ENCODE measurements around the gene RNASET2.

RNASET2 gene

GRCh38 chr6:166956444-166957086, at the start of gene RNASET2:
RNASET2 (minus strand) TSS chr6:166956550; CDS start chr6:166956182, 368 bp downstream.
- FAIRE-seq = no peak
- DNase-seq (ENCODE audit: low spot score) = peak; percentile 77

GRCh38 chr6:167005350-167006159, 49.2 kb upstream of the RNASET2 start:
- FAIRE-seq (no peak), DNase-seq (ENCODE audit: low spot score) (no peak)

GRCh38 chr6:167000759-167001158, 44.4 kb upstream of the RNASET2 start:
- FAIRE-seq = no peak
- DNase-seq (ENCODE audit: low spot score) = no peak

- no peak for DNase-seq (ENCODE audit: low spot score)
Measured at GRCh38 chr6:166999884-167000253, 43.5 kb upstream of the RNASET2 start.

GRCh38 chr6:166999145-166999883, 43.0 kb upstream of the RNASET2 start, which contains the start of gene CEP43:
CEP43 (plus strand) TSS chr6:166999397; CDS start chr6:166999413, 16 bp downstream.
- FAIRE-seq (no peak), DNase-seq (ENCODE audit: low spot score) (peak; percentile 85)

More at GRCh38 chr6:166999884-167000253, 43.5 kb upstream of the RNASET2 start:
- FAIRE-seq = no peak

- DNase-seq (ENCODE audit: low spot score) (no peak), FAIRE-seq (no peak)
Measured at GRCh38 chr6:166998256-166999144, 42.1 kb upstream of the RNASET2 start.

- DNase-seq (ENCODE audit: low spot score) (peak; percentile 66), FAIRE-seq (no peak)
Measured at GRCh38 chr6:166997768-166998255, 41.5 kb upstream of the RNASET2 start.

GRCh38 chr6:166997348-166997747, 41.0 kb upstream of the RNASET2 start:
- DNase-seq (ENCODE audit: low spot score) (no peak), FAIRE-seq (no peak)

- no peak for FAIRE-seq
- DNase-seq (ENCODE audit: low spot score) = peak; percentile 51
Measured at GRCh38 chr6:166996406-166996805, 40.1 kb upstream of the RNASET2 start.

- no peak for FAIRE-seq
- DNase-seq (ENCODE audit: low spot score) = peak; percentile 19
Measured at GRCh38 chr6:166989427-166990032, 33.2 kb upstream of the RNASET2 start.

- no peak for FAIRE-seq
- DNase-seq (ENCODE audit: low spot score) = no peak
Measured at GRCh38 chr6:166988674-166989201, 32.4 kb upstream of the RNASET2 start.

GRCh38 chr6:166987930-166988329, 31.6 kb upstream of the RNASET2 start:
- DNase-seq (ENCODE audit: low spot score) (no peak), FAIRE-seq (peak; percentile 24)

GRCh38 chr6:166987448-166987847, 31.1 kb upstream of the RNASET2 start:
- FAIRE-seq = no peak
- no peak for DNase-seq (ENCODE audit: low spot score)

GRCh38 chr6:166980738-166981137, 24.4 kb upstream of the RNASET2 start:
- FAIRE-seq = no peak

GRCh38 chr6:166977621-166978525, 21.5 kb upstream of the RNASET2 start:
- no peak for DNase-seq (ENCODE audit: low spot score)
- FAIRE-seq = no peak

More at GRCh38 chr6:166980738-166981137, 24.4 kb upstream of the RNASET2 start:
- DNase-seq (ENCODE audit: low spot score) = no peak

- FAIRE-seq = no peak
- no peak for DNase-seq (ENCODE audit: low spot score)
Measured at GRCh38 chr6:166976636-166977035, 20.3 kb upstream of the RNASET2 start.

GRCh38 chr6:166972101-166972500, 15.8 kb upstream of the RNASET2 start:
- FAIRE-seq (no peak), DNase-seq (ENCODE audit: low spot score) (no peak)

GRCh38 chr6:166971271-166971670, 14.9 kb upstream of the RNASET2 start:
- FAIRE-seq = no peak
- no peak for DNase-seq (ENCODE audit: low spot score)

GRCh38 chr6:166970776-166971175, 14.4 kb upstream of the RNASET2 start:
- FAIRE-seq = no peak
- no peak for DNase-seq (ENCODE audit: low spot score)

Data from RCC 7860 (cell line).